Endometrial microvascular endothelial cells (primary cell): ENCODE data around the gene ALCAM. TPM values are rescaled to one million over a fixed set of nuclear protein-coding genes. Genes with fewer than 3 reads are reported as not detected.
"Not testable (repeated sequence)": the region's sequence is repeated elsewhere in the genome, so short reads cannot be mapped to it uniquely, and the experiment has no call there.

ENCODE experiments used
- in situ Hi-C: cut with HindIII; loops from 2 replicates; pipeline ENCODE4 v1.10.0; 2017; ENCODE audit warnings: low sequenced_read_pairs, low pct_unique_long_range_greater_than_20kb; ENCODE audit errors: inconsistent ontology term
- total RNA-seq: library from RNA; depleted of rRNA; stranded (reverse); fragments of >200 nt; gene quantifications from one replicate; pipeline ENCODE4 v1.2.3, GENCODE V29; 2015; ENCODE audit errors: inconsistent ontology term

The ALCAM gene
- total RNA-seq, 1 donor from 2014 or later = 184 TPM

- in situ Hi-C loops = no loop called here
These were observed 231.5 kb downstream of the ALCAM start for GRCh38 chr3:105598042-105598796.

GRCh38 chr3:105599350-105599749 lies 232.6 kb downstream of the ALCAM start:
- in situ Hi-C loops = no loop called here

GRCh38 chr3:105601756-105602155 lies 235.0 kb downstream of the ALCAM start:
- in situ Hi-C loops = not testable (repeated sequence)

GRCh38 chr3:105602286-105602685 lies 235.6 kb downstream of the ALCAM start:
- in situ Hi-C loops = not testable (repeated sequence)

- in situ Hi-C loops = not testable (repeated sequence)
These were observed 236.8 kb downstream of the ALCAM start for GRCh38 chr3:105603516-105603915.

- in situ Hi-C loops = no loop called here
These were observed 239.3 kb downstream of the ALCAM start for GRCh38 chr3:105606016-105606415.

- in situ Hi-C loops = no loop called here
These were observed 241.9 kb downstream of the ALCAM start for GRCh38 chr3:105608623-105609022.

- in situ Hi-C loops = no loop called here
These were observed 243.8 kb downstream of the ALCAM start for GRCh38 chr3:105610473-105610872.

GRCh38 chr3:105611304-105612192 lies 244.8 kb downstream of the ALCAM start:
- in situ Hi-C loops = no loop called here

GRCh38 chr3:105613120-105613519 lies 246.4 kb downstream of the ALCAM start:
- in situ Hi-C loops = no loop called here

- in situ Hi-C loops = no loop called here
These were observed 247.8 kb downstream of the ALCAM start for GRCh38 chr3:105614288-105615030.

- in situ Hi-C loops = no loop called here
These were observed 249.1 kb downstream of the ALCAM start for GRCh38 chr3:105615814-105616213.

GRCh38 chr3:105616374-105617121 lies 249.8 kb downstream of the ALCAM start:
- in situ Hi-C loops = no loop called here

- in situ Hi-C loops = no loop called here
These were observed 251.8 kb downstream of the ALCAM start for GRCh38 chr3:105618556-105618955.

GRCh38 chr3:105619651-105620050 lies 252.9 kb downstream of the ALCAM start:
- in situ Hi-C loops = no loop called here

GRCh38 chr3:105620236-105620635 lies 253.5 kb downstream of the ALCAM start:
- in situ Hi-C loops = no loop called here

- in situ Hi-C loops = no loop called here
These were observed 255.5 kb downstream of the ALCAM start for GRCh38 chr3:105622169-105622568.
